ENCODE measurements around the gene CLK4. TPM values are rescaled to one million over a fixed set of nuclear protein-coding genes. Genes with fewer than 3 reads are reported as not detected.

CLK4 gene
- total RNA-seq, 1 donor from 2014 or later, result 5.1 TPM

GRCh38 chr5:178625679-178626483, 969 bp downstream of the CLK4 start:
- DNase-seq (ENCODE audit: low read depth), result no peak
- TF ChIP-seq CTCF (conservative IDR thresholded peaks at IDR 0.05; ENCODE audit: low read depth, low read length), result no peak
- peak overlapping the region; percentile 77 for H3K4me3 ChIP-seq (ENCODE audit: low read depth, low read length)

- peak overlapping the region; percentile 77 for H3K4me3 ChIP-seq (ENCODE audit: low read depth, low read length)
- no peak for TF ChIP-seq CTCF (conservative IDR thresholded peaks at IDR 0.05; ENCODE audit: low read depth, low read length)
- no peak for DNase-seq (ENCODE audit: low read depth)
Observed at GRCh38 chr5:178624631-178625546, 2.0 kb downstream of the CLK4 start.

GRCh38 chr5:178622679-178623247, 4.1 kb downstream of the CLK4 start:
- no peak overlapping the region for H3K4me3 ChIP-seq (ENCODE audit: low read depth, low read length)
- TF ChIP-seq CTCF (conservative IDR thresholded peaks at IDR 0.05; ENCODE audit: low read depth, low read length), result no peak
- DNase-seq (ENCODE audit: low read depth), result no peak

GRCh38 chr5:178619390-178619789, 7.5 kb downstream of the CLK4 start:
- no peak for DNase-seq (ENCODE audit: low read depth)
- no peak overlapping the region for H3K4me3 ChIP-seq (ENCODE audit: low read depth, low read length)
- no peak for TF ChIP-seq CTCF (conservative IDR thresholded peaks at IDR 0.05; ENCODE audit: low read depth, low read length)

DNA sequence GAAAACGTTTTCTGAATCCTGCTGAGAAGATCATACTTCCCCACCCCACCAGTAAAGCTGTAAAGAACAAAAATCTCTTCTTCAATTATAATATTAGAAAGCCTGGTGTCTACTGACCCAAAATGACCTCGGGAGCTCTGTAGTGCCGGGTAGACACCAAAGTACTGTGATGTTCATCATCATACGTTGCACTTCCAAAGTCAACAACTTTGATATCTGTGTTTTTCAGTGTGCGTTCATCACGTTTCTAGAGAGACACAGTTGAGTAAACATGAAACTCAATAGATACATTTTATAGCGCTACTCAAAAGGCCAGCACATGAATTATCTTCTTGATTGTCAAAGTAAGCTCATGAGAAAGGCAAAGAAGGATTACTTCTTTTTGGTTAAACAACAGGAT, 14.6 kb downstream of the CLK4 start:
- no peak for DNase-seq (ENCODE audit: low read depth)
- TF ChIP-seq CTCF (conservative IDR thresholded peaks at IDR 0.05; ENCODE audit: low read depth, low read length), result no peak
- H3K4me3 ChIP-seq (ENCODE audit: low read depth, low read length), result no peak overlapping the region

DNA sequence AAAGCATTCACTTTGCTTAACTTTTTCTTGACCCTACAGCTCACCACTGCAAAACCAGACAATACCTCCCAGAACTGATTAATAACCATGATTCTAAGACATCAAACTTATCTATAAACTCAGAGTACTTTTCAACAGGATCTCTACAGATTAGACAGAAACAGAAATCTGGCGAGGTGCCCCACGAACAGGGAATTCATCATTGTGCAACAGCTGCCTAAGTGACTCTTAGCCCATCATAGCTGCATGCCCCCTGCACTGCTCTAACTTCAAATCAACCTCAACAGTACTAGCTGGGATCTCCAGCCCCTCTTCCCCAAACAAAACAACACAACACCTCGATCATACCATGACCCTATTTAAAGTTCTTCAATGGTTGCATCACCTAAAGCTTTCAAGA, 20.6 kb downstream of the CLK4 start:
- H3K4me3 ChIP-seq (ENCODE audit: low read depth, low read length), result no peak overlapping the region
- no peak for DNase-seq (ENCODE audit: low read depth)
- TF ChIP-seq CTCF (conservative IDR thresholded peaks at IDR 0.05; ENCODE audit: low read depth, low read length), result no peak
